Activated CD8-positive, alpha-beta memory T cell treated with anti-CD3 and anti-CD28 coated beads for 24 hours (primary cell): ENCODE measurements around the gene PHACTR1.

ENCODE experiments used
- DNase-seq: peaks from one replicate; pipeline ENCODE4 v3.0.0-alpha.2; 2020

Gene PHACTR1

GRCh38 chr6:13332349-13332706 is 615.8 kb downstream of the PHACTR1 start:
- no peak for DNase-seq

DNA sequence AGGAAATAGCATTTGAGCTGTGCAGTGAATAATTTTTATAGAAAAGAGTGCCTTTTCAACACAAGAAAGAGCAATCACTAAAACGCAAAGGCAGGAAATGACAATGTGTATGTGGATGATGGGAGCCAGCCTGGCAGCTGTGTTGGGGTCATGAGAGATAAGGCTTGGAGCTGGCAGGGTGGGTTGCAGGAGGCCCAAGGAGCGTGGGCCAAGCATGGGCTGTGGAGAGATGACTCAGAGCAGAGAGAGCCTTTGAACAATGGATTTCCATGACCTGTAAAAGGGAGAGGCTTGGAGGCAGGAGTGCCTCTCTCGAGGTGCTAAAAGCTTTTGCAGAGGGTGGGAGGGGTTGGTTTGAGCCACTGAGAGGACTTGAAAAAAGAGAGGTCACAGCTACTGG is 618.4 kb downstream of the PHACTR1 start:
- DNase-seq = no peak

GRCh38 chr6:13336553-13336952 is 620.0 kb downstream of the PHACTR1 start:
- peak; percentile 89 for DNase-seq

DNA sequence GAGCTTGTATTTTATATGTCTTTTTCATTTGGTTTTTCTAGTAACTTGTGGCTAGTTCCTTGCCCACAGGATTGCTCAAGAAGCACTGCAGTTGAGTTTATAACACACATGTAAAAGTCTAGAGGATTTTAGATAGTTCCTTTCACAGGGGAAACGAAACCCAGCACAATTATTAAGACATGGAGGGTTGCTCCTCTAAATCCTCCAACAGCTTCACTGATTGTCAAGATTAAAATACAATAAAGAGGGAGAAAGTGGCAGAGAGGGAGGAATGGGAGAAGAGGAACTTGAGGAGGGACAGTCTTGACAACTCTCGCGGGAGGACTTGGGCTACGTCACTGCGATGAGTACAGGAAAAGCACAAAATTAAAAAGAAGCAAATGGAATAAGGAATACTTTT is 621.5 kb downstream of the PHACTR1 start:
- no peak for DNase-seq
